GM12865 (cell line): ENCODE results near the gene AMT.
"Not testable (repeated sequence)": the region's sequence is repeated elsewhere in the genome, so short reads cannot be mapped to it uniquely, and the experiment has no call there.

ENCODE experiments used
- DNase-seq: peaks from one replicate; pipeline ENCODE4 v3.0.0; 2010; ENCODE audit warnings: low read depth
- H3K4me3 ChIP-seq: 2 replicates; pipeline ENCODE4 v1.5.1; 2011; ENCODE audit warnings: mild to moderate bottlenecking, low read depth, low read length, control low read depth
- CTCF ChIP-seq: IDR thresholded peaks from 2 replicates; pipeline ENCODE4 v1.5.1; 2011; ENCODE audit warnings: low read length, control low read depth, low read depth, inconsistent platforms; ENCODE audit not compliant: insufficient read depth; ENCODE audit errors: missing control alignments

The AMT gene

GRCh38 chr3:49406571-49407565, 15.4 kb downstream of the AMT start:
- no peak for TF ChIP-seq CTCF
- no peak for DNase-seq
- H3K4me3 ChIP-seq: no peak overlapping the region

GRCh38 chr3:49405570-49405969, 16.7 kb downstream of the AMT start:
- DNase-seq, H3K4me3 ChIP-seq: not testable (repeated sequence)

GRCh38 chr3:49403891-49404290, 18.4 kb downstream of the AMT start:
- DNase-seq: no peak
- no peak overlapping the region for H3K4me3 ChIP-seq
- TF ChIP-seq CTCF: no peak

- H3K4me3 ChIP-seq: no peak overlapping the region
- no peak for TF ChIP-seq CTCF
- DNase-seq: no peak
Measured at GRCh38 chr3:49401766-49402165, 20.5 kb downstream of the AMT start.

DNA sequence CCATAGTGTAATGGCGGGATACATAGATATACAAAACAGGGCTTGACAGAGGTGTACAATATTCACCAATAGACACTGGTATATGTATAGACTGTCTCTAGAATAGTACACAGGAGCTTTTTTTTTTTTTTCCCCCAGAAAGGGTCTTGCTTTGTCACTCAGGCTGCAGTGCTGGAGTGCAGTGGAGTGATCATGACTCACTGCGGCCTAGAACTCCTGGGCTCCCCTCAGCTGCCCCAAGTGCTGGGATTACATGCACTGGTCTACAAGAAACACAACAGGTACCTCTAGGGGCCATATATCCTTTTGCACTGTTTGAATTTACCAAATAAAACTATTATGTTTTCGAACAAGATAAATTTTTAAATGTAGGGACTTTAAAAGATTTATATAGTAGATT, 22.8 kb downstream of the AMT start:
- no peak for TF ChIP-seq CTCF
- DNase-seq: no peak
- no peak overlapping the region for H3K4me3 ChIP-seq

- H3K4me3 ChIP-seq: no peak overlapping the region
- DNase-seq: peak; percentile 34
- TF ChIP-seq CTCF: no peak
Measured at GRCh38 chr3:49397470-49397869, 24.8 kb downstream of the AMT start.

- H3K4me3 ChIP-seq, DNase-seq: not testable (repeated sequence)
Measured at GRCh38 chr3:49391310-49391709, 31.0 kb downstream of the AMT start.

DNA sequence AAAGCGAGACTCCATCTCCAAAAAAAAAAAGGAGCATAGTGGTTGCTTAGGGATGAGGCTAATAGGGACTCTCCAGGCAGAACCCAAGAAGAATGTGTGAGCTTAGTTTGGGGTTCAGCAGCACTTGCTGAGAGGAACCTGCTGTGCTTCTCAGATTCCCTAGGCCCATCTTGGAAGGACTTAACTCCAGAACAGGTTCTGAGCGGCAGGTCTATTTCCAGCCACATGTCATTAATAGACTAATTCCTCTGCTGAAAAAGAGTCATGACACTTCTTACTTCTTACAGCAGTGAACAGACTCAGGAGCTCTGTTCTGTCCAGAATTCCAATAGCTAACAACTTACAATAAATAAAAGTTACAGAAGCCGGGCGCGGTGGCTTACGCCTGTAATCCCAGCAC, 33.0 kb downstream of the AMT start:
- TF ChIP-seq CTCF: no peak

More for the DNA sequence above, 33.0 kb downstream of the AMT start:
- no peak for DNase-seq
- H3K4me3 ChIP-seq: no peak overlapping the region
